ENCODE data around the gene C1GALT1C1L.

The C1GALT1C1L gene
- 0 to 0.13 (median 0) reads per million in 9 experiments for total RNA-seq

DNA sequence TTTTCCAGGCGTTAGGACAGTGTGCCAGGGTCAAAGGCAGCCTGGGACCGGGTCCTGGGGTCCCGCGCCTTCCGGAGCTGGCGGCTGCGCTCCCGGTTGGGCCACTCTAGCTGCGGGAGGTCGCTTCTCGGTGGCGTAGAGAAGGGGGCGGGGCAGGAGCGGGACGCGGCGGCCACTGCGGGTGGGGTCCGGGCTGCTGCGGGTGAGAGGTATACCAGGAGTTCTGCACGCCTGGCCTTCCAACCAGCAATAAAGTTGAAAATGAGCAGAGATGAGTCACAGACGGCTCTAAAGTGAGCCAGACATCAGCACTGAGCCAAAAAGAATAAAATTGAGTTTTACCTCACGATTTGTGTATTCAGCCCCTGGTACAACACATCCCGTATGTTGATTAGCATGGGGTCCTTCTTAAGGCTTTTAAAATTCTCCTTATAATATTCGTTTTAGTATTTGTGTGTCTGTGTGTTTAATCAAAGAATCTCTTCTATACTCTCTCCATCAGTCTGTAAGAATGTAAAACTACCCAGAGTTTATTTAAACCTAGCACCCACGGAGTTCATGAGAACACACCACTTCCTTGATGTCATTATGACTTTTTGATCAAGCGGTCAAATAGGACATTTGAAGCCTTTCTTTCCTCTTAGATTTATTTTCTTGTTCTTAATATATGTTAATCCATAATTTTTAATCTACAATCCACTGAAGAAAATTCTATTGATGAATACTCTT lies at the start of gene C1GALT1C1L:
TSS of gene C1GALT1C1L (minus strand) at position 108 of the 729 bp plus-strand sequence. CDS start at position 1, 107 bp downstream.
- H3K4me1 Mint-ChIP-seq (ENCODE audit: low read depth in 2 of 2) = peaks cover 0 to 4% of the 10 kb centered on the region in 2 donors
- H3K27me3 Mint-ChIP-seq = peaks cover 44 to 49% of the 10 kb centered on the region in 2 donors
- no peak within 1 kb of the TSS for H3K27ac Mint-ChIP-seq
- DNase-seq (no peak), ATAC-seq (replicated peaks) (peak; percentile 35)
- peaks cover 0 to 4% of the 10 kb centered on the region in 2 donors for H3K9me3 Mint-ChIP-seq
- peak within 1 kb of the TSS; percentile 29 to 48 for H3K4me3 Mint-ChIP-seq
- H3K36me3 Mint-ChIP-seq (ENCODE audit: insufficient read depth) = no peaks in the 10 kb centered on the region

DNA sequence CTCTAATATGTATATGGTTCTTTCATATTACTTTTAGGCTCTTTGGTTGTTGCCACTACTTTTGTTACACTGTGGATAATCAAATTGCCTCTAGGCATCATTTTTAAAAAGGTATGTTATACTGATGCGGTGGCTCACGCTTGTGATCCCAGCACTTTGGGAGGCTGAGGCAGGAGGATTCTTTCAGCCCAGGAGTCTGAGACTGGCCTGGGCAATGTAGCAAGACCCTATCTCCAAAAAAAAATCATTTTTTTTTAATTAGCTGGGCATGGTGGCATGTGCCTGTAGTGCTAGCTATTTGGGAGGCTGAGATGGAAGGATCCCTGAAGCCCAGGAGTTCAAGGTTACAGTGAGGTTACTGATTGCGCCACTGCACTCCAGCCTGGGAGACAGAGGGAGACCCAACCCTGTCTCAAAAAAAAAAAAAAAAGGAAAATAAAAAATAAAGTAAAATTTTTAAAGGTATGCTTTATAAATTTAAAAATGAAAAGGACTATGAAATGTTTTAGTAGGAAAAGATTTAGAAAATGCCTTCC lies 49.5 kb upstream of the C1GALT1C1L start:
- DNase-seq = no peak
- H3K36me3 Mint-ChIP-seq (ENCODE audit: insufficient read depth) = no peaks in the 10 kb centered on the region
- no peak for ATAC-seq (replicated peaks)
- no peaks in the 10 kb centered on the region for H3K4me1 Mint-ChIP-seq (ENCODE audit: low read depth in 2 of 2)
- H3K27ac Mint-ChIP-seq = no peak overlapping the region
- peaks cover 6 to 31% of the 10 kb centered on the region in 2 donors for H3K27me3 Mint-ChIP-seq
- H3K9me3 Mint-ChIP-seq = no peaks in the 10 kb centered on the region
- H3K4me3 Mint-ChIP-seq = no peak overlapping the region

GRCh38 chr2:43724728-43725526 lies 48.7 kb upstream of the C1GALT1C1L start:
- H3K27ac Mint-ChIP-seq = no peak overlapping the region

DNA sequence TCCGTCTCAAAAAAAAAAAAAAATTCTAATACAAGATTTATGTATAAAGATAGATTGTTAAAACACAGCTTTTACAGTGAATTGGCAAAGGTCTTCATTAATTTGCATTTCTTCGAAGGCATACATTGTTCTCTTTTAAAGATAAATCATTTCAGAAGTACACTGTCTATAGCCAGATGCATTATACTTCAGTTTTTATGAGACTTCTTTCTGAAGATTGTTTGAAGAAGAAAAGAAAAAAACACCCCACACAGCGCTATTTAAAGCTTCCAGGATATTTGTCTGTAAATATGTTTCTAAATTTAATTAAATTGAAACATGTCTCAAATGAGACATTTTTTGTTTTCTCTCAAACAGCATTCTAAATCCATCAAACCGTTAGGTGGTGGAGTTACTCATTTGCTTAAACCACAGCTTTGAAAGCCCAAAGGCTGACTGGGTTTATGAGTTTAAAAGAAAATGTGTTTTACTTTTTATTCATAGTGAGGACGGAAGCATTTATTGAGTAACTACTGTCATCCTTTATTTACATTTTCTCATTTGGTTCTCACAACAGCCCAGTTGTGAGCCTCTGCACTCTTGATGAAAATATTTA lies 42.4 kb upstream of the C1GALT1C1L start:
- H3K4me1 Mint-ChIP-seq (ENCODE audit: low read depth in 2 of 2) = no peaks in the 10 kb centered on the region
- no peaks in the 10 kb centered on the region for H3K9me3 Mint-ChIP-seq
- no peak overlapping the region for H3K27ac Mint-ChIP-seq
- ATAC-seq (replicated peaks) = no peak
- DNase-seq = no peak
- H3K4me3 Mint-ChIP-seq = no peak overlapping the region
- H3K27me3 Mint-ChIP-seq = peaks cover 28 to 30% of the 10 kb centered on the region in 2 donors
- no peaks in the 10 kb centered on the region for H3K36me3 Mint-ChIP-seq (ENCODE audit: insufficient read depth)

More at GRCh38 chr2:43724728-43725526, 48.7 kb upstream of the C1GALT1C1L start:
- DNase-seq (no peak), ATAC-seq (replicated peaks) (no peak)
- H3K36me3 Mint-ChIP-seq (ENCODE audit: insufficient read depth) = no peaks in the 10 kb centered on the region
- no peak overlapping the region for H3K4me3 Mint-ChIP-seq
- no peaks in the 10 kb centered on the region for H3K9me3 Mint-ChIP-seq
- H3K27me3 Mint-ChIP-seq = peaks cover 6 to 31% of the 10 kb centered on the region in 2 donors
- H3K4me1 Mint-ChIP-seq (ENCODE audit: low read depth in 2 of 2) = no peaks in the 10 kb centered on the region

DNA sequence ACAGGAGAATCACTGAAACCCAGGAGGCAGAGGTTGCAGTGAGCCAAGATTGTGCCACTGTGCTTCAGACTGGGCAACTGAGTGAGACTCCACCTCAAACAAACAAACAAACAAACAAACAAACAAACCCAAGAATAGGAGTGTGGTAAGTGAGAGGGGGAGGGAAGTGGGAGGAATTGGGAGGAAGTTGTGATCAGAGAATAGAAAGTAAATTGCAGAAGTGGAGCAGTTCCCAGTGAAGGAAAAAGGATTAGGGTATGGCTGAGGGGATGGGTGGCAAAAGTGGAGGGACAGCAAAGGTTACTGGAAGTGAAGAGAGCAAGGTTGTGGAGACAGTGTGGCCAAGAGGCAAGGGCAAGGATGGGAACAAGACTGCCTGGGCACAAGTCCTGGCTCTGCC lies 41.1 kb upstream of the C1GALT1C1L start:
- Mint-ChIP-seq H3K27me3 (peaks cover 25 to 33% of the 10 kb centered on the region in 2 donors), H3K36me3 (ENCODE audit: insufficient read depth) (no peaks in the 10 kb centered on the region), H3K4me1 (ENCODE audit: low read depth in 2 of 2) (no peaks in the 10 kb centered on the region), H3K9me3 (no peaks in the 10 kb centered on the region), H3K27ac (no peak overlapping the region), H3K4me3 (no peak overlapping the region)
- DNase-seq (no peak), ATAC-seq (replicated peaks) (no peak)

GRCh38 chr2:43715300-43716098 lies 39.3 kb upstream of the C1GALT1C1L start:
- Mint-ChIP-seq H3K9me3 (no peaks in the 10 kb centered on the region), H3K27ac (no peak overlapping the region), H3K36me3 (ENCODE audit: insufficient read depth) (no peaks in the 10 kb centered on the region), H3K4me1 (ENCODE audit: low read depth in 2 of 2) (no peaks in the 10 kb centered on the region), H3K4me3 (no peak overlapping the region), H3K27me3 (peaks cover 15 to 39% of the 10 kb centered on the region in 2 donors)
- no peak for DNase-seq
- no peak for ATAC-seq (replicated peaks)

DNA sequence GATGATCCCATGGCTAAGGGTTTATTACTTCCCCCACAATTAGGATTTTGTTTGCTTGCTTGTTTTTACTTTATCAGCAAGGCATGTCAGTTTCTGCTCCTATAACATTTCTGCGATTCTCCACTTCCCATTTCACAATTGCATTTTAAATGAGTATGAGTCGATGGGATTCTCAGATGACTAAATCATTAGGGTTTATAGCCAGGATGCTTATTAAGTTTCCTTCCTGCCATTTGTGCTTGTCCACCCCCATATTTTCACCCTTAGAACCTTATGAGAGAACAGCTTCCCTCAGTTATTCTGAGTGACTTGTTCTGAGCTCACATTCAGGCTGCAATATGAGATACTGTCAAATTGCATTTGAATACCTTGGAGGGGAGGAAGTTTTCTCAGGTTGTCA lies 37.9 kb upstream of the C1GALT1C1L start:
- Mint-ChIP-seq H3K4me3 (no peak overlapping the region), H3K27ac (no peak overlapping the region), H3K9me3 (no peaks in the 10 kb centered on the region), H3K27me3 (peaks cover 15 to 46% of the 10 kb centered on the region in 2 donors), H3K36me3 (ENCODE audit: insufficient read depth) (no peaks in the 10 kb centered on the region), H3K4me1 (ENCODE audit: low read depth in 2 of 2) (no peaks in the 10 kb centered on the region)
- DNase-seq (no peak), ATAC-seq (replicated peaks) (no peak)

DNA sequence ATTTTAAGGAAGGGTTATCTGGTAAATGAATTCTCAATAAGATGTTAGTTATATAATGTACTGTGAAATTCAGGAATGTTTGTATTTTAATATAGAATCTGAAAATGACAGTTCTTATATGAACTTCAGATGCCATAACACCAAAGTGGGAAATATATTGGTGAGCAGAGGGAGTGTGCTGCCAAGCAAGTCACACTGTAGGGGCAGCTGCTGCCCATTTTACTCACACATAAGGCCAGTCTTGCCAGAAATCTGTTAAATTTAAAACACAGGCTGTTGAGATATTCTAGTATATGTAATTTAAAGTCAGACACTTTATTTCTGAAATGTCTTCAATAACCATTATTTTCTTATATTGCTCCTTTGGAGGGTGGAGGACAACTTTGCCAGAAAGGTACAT lies 34.6 kb upstream of the C1GALT1C1L start:
- Mint-ChIP-seq H3K27ac (no peak overlapping the region), H3K4me1 (ENCODE audit: low read depth in 2 of 2) (peaks cover 0 to 1% of the 10 kb centered on the region in 2 donors), H3K9me3 (no peaks in the 10 kb centered on the region), H3K36me3 (ENCODE audit: insufficient read depth) (no peaks in the 10 kb centered on the region), H3K27me3 (peaks cover 14 to 38% of the 10 kb centered on the region in 2 donors), H3K4me3 (no peak overlapping the region)
- no peak for DNase-seq
- no peak for ATAC-seq (replicated peaks)

DNA sequence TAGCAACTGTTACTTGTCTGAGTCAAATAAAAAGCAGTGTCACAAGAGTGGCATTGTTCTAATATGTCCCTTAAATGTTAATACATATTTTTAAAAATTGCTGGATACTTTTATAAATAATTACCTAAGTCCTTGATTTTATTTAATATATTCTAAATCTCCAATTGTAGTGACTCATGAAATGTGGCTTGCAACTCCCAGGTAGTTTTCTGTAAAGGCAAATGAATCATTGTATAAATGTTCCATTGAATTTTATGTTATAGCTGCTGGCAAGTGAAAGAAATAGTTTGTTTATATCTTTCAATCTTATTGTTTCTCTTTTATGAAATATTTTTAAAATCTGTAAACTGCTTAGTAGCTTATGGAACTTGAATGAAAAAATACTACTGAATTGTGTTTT lies 32.7 kb upstream of the C1GALT1C1L start:
- H3K4me1 Mint-ChIP-seq (ENCODE audit: low read depth in 2 of 2) = peaks cover 0 to 1% of the 10 kb centered on the region in 2 donors
- no peak overlapping the region for H3K4me3 Mint-ChIP-seq
- no peak for ATAC-seq (replicated peaks)
- no peak for DNase-seq
- no peaks in the 10 kb centered on the region for H3K36me3 Mint-ChIP-seq (ENCODE audit: insufficient read depth)
- peaks cover 18 to 34% of the 10 kb centered on the region in 2 donors for H3K27me3 Mint-ChIP-seq
- no peaks in the 10 kb centered on the region for H3K9me3 Mint-ChIP-seq
- no peak overlapping the region for H3K27ac Mint-ChIP-seq

DNA sequence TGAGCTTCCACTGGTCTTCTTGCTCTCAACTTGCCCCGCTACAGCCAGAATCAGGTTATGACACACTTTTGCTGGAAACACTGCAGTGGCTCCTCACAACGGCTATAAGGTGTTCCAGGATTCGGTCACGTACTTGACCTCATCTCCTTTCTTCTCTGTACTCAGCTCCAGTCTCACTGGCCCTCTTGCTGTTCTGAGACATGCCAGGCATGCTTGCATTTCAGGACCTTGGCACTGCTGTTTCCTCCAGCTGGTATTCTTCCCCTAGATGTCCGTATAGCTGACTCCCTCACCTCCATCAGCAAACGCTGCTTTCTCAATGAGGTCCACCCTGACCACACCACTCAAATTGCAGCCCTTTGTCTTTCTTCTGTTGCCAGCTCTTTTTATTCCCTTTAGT lies 31.9 kb upstream of the C1GALT1C1L start:
- Mint-ChIP-seq H3K36me3 (ENCODE audit: insufficient read depth) (no peaks in the 10 kb centered on the region), H3K9me3 (no peaks in the 10 kb centered on the region), H3K4me1 (ENCODE audit: low read depth in 2 of 2) (peaks cover 0 to 1% of the 10 kb centered on the region in 2 donors), H3K4me3 (no peak overlapping the region), H3K27ac (no peak overlapping the region), H3K27me3 (peaks cover 25 to 37% of the 10 kb centered on the region in 2 donors)
- no peak for ATAC-seq (replicated peaks)
- no peak for DNase-seq

- no peak overlapping the region for H3K4me3 Mint-ChIP-seq
- no peak for ATAC-seq (replicated peaks)
- no peak overlapping the region for H3K27ac Mint-ChIP-seq
- DNase-seq = no peak
- H3K4me1 Mint-ChIP-seq (ENCODE audit: low read depth in 2 of 2) = peaks cover 0 to 1% of the 10 kb centered on the region in 2 donors
- no peaks in the 10 kb centered on the region for H3K36me3 Mint-ChIP-seq (ENCODE audit: insufficient read depth)
- peaks cover 33 to 36% of the 10 kb centered on the region in 2 donors for H3K27me3 Mint-ChIP-seq
- no peaks in the 10 kb centered on the region for H3K9me3 Mint-ChIP-seq
Measured at GRCh38 chr2:43707255-43708015, 31.2 kb upstream of the C1GALT1C1L start.

GRCh38 chr2:43701111-43701510 lies 24.9 kb upstream of the C1GALT1C1L start:
- Mint-ChIP-seq H3K36me3 (ENCODE audit: insufficient read depth) (no peaks in the 10 kb centered on the region), H3K4me1 (ENCODE audit: low read depth in 2 of 2) (no peaks in the 10 kb centered on the region), H3K27me3 (peaks cover 23 to 42% of the 10 kb centered on the region in 2 donors), H3K4me3 (no peak overlapping the region), H3K9me3 (no peaks in the 10 kb centered on the region), H3K27ac (no peak overlapping the region)
- ATAC-seq (replicated peaks) = no peak
- no peak for DNase-seq

Measured in effector memory CD8-positive, alpha-beta T cell (primary cell).